H9 (cell line): Measurements from ENCODE around the gene WDR88. TPM values are rescaled to one million over a fixed set of nuclear protein-coding genes. Genes with fewer than 3 reads are reported as not detected.

Experiments
- DNase-seq: peaks from one replicate; pipeline ENCODE4 v3.0.0-alpha.2; 2017
- H2AFZ ChIP-seq: one replicate; pipeline ENCODE4 v1.6.1; 2013; ENCODE audit warnings: mild to moderate bottlenecking, low read length, control low read depth, moderate library complexity
- H2AK5ac ChIP-seq: 2 replicates; pipeline ENCODE4 v1.6.1; 2013; ENCODE audit warnings: low read length, control low read depth, mixed read lengths; ENCODE audit not compliant: insufficient read length
- H2BK120ac ChIP-seq: one replicate; pipeline ENCODE4 v1.6.1; 2013; ENCODE audit warnings: low read depth, mild to moderate bottlenecking, low read length, control low read depth, inconsistent platforms; ENCODE audit not compliant: poor library complexity, severe bottlenecking
- H2BK12ac ChIP-seq: 2 replicates; pipeline ENCODE4 v1.6.1; 2013; ENCODE audit warnings: low read length, control low read depth, mixed read lengths, low read depth; ENCODE audit not compliant: insufficient read length
- H2BK15ac ChIP-seq: 2 replicates; pipeline ENCODE4 v1.6.1; 2013; ENCODE audit warnings: low read depth, low read length, control low read depth
- H2BK20ac ChIP-seq: one replicate; pipeline ENCODE4 v1.6.1; 2013; ENCODE audit warnings: low read depth, mild to moderate bottlenecking, low read length, control low read depth, inconsistent platforms; ENCODE audit not compliant: poor library complexity, severe bottlenecking
- H2BK5ac ChIP-seq: 2 replicates; pipeline ENCODE4 v1.6.1; 2013; ENCODE audit warnings: low read length, control low read depth, mixed read lengths; ENCODE audit not compliant: insufficient read length
- H3K14ac ChIP-seq: 2 replicates; pipeline ENCODE4 v1.6.1; 2013; ENCODE audit warnings: low read length, control low read depth; ENCODE audit not compliant: insufficient read depth
- H3K18ac ChIP-seq: 2 replicates; pipeline ENCODE4 v1.6.1; 2013; ENCODE audit warnings: low read depth, mild to moderate bottlenecking, mixed read lengths, low read length, control low read depth; ENCODE audit not compliant: insufficient read length
- H3K23ac ChIP-seq: 2 replicates; pipeline ENCODE4 v1.6.1; 2013; ENCODE audit warnings: low read length, control low read depth, mixed read lengths, low read depth; ENCODE audit not compliant: insufficient read length
- H3K23me2 ChIP-seq: 2 replicates; pipeline ENCODE4 v1.6.1; 2013; ENCODE audit warnings: low read depth, mild to moderate bottlenecking, mixed read lengths, low read length, control low read depth; ENCODE audit not compliant: insufficient read length, poor library complexity, severe bottlenecking
- H3K27ac ChIP-seq: 2 replicates; pipeline ENCODE4 v1.5.1; 2013; ENCODE audit warnings: low read length, control low read depth, mixed read lengths, low read depth; ENCODE audit not compliant: insufficient read length
- H3K27me3 ChIP-seq: 2 replicates; pipeline ENCODE4 v1.6.1; 2013; ENCODE audit warnings: low read length, control low read depth, inconsistent platforms; ENCODE audit not compliant: insufficient read depth
- H3K4ac ChIP-seq: 2 replicates; pipeline ENCODE4 v1.6.1; 2013; ENCODE audit warnings: low read depth, mild to moderate bottlenecking, control low read depth, inconsistent platforms, low read length, moderate library complexity
- H3K4me1 ChIP-seq: 2 replicates; pipeline ENCODE4 v1.6.1; 2013; ENCODE audit warnings: low read length, control low read depth, inconsistent platforms; ENCODE audit not compliant: insufficient read depth
- H3K4me2 ChIP-seq: 2 replicates; pipeline ENCODE4 v1.6.1; 2013; ENCODE audit warnings: low read length, control low read depth, mixed read lengths; ENCODE audit not compliant: insufficient read length, insufficient read depth
- H3K56ac ChIP-seq: 2 replicates; pipeline ENCODE4 v1.6.1; 2013; ENCODE audit warnings: low read depth, mild to moderate bottlenecking, mixed read lengths, low read length, control low read depth; ENCODE audit not compliant: insufficient read length
- H3K79me1 ChIP-seq: 2 replicates; pipeline ENCODE4 v1.6.1; 2013; ENCODE audit warnings: low read depth, mild to moderate bottlenecking, moderate library complexity, low read length, control low read depth, inconsistent platforms; ENCODE audit not compliant: insufficient read depth, poor library complexity, severe bottlenecking
- H3K79me2 ChIP-seq: 2 replicates; pipeline ENCODE4 v1.6.1; 2013; ENCODE audit warnings: low read length, control low read depth, inconsistent platforms; ENCODE audit not compliant: insufficient read depth
- H3K9ac ChIP-seq: 2 replicates; pipeline ENCODE4 v1.6.1; 2013; ENCODE audit warnings: low read length, control low read depth, mixed read lengths; ENCODE audit not compliant: insufficient read length; ENCODE audit errors: extremely low read depth
- H3K9me3 ChIP-seq: one replicate; pipeline ENCODE4 v1.6.1; 2013; ENCODE audit warnings: low read depth, low read length, inconsistent platforms; ENCODE audit not compliant: control insufficient read depth
- H3T11ph ChIP-seq: one replicate; pipeline ENCODE4 v1.6.1; 2013; ENCODE audit warnings: mild to moderate bottlenecking, low read length, control low read depth, inconsistent platforms
- H4K20me1 ChIP-seq: one replicate; pipeline ENCODE4 v1.6.1; 2013; ENCODE audit not compliant: control insufficient read depth, insufficient read length, insufficient read depth
- H4K5ac ChIP-seq: 2 replicates; pipeline ENCODE4 v1.6.1; 2013; ENCODE audit warnings: low read depth, mild to moderate bottlenecking, mixed read lengths, low read length, control low read depth; ENCODE audit not compliant: insufficient read length
- H4K8ac ChIP-seq: replicated peaks from 2 replicates; pipeline ENCODE4 v1.6.1; 2013; ENCODE audit warnings: low read length, control low read depth, mixed read lengths, low read depth; ENCODE audit not compliant: insufficient read length
- H4K91ac ChIP-seq: 2 replicates; pipeline ENCODE4 v1.6.1; 2013; ENCODE audit warnings: low read depth, mild to moderate bottlenecking, moderate library complexity, mixed read lengths, low read length, control low read depth; ENCODE audit not compliant: insufficient read length
- H3K27ac Mint-ChIP-seq, 3 experiments: 2 replicates in 2 of 3; 3 replicates in 1 of 3; pipeline ENCODE4 v1.8.0; 2020 to 2021; ENCODE audit warnings: mixed read lengths in 3 of 3, mild to moderate bottlenecking in 1 of 3, moderate library complexity in 1 of 3
- H3K27me3 Mint-ChIP-seq: 2 replicates; pipeline ENCODE4 v1.8.0; 2021; ENCODE audit warnings: low read depth, mild to moderate bottlenecking, moderate library complexity, mixed read lengths
- H3K36me3 Mint-ChIP-seq, 3 experiments: 2 replicates in 2 of 3; 3 replicates in 1 of 3; pipeline ENCODE4 v1.8.0; 2020 to 2021; ENCODE audit warnings: low read depth in 3 of 3, mixed read lengths in 3 of 3; ENCODE audit not compliant: insufficient read depth in 1 of 3
- H3K4me1 Mint-ChIP-seq, 2 experiments: 2 replicates each; pipeline ENCODE4 v1.8.0; 2020; ENCODE audit warnings: mixed read lengths in 2 of 2
- H3K4me3 Mint-ChIP-seq, 2 experiments: 2 replicates in 1 of 2; 3 replicates in 1 of 2; pipeline ENCODE4 v1.8.0; 2020 to 2021; ENCODE audit warnings: mild to moderate bottlenecking in 2 of 2, mixed read lengths in 2 of 2, moderate library complexity in 1 of 2
- H3K9me3 Mint-ChIP-seq, 2 experiments: 2 replicates in 1 of 2; 3 replicates in 1 of 2; pipeline ENCODE4 v1.8.0; 2020; ENCODE audit warnings: mild to moderate bottlenecking in 2 of 2, mixed read lengths in 2 of 2, moderate library complexity in 1 of 2
- CTCF ChIP-seq: fragments of 200-600 bp; sonication (generic); conservative IDR thresholded peaks from 3 replicates; pipeline ENCODE4 v1.8.0; 2021; ENCODE audit warnings: antibody characterized with exemption, mild to moderate bottlenecking
- WGBS: extraction: QIAGEN DNeasy Blood & Tissue Kit; methylation state at CpG from one replicate; pipeline ENCODE4 v1.1.7; 2013; ENCODE audit warnings: missing lambda C conversion rate, low lambda C conversion rate, mixed read lengths; ENCODE audit not compliant: insufficient read length; ENCODE audit errors: extremely low coverage; 5-methylcytosine and 5-hydroxymethylcytosine counted together
- total RNA-seq: library from RNA; stranded (reverse); gene quantifications from 2 replicates; pipeline ENCODE4 v1.2.1, GENCODE V29; 2021

Gene WDR88
- total RNA-seq, 1 experiment from 2014 or later = not detected

- peak overlapping the region; percentile 69 to 85 for H3K4me3 Mint-ChIP-seq
- WGBS = no CpG with 5 or more reads among the region's 17 CpGs
Measured at GRCh38 chr19:33195645-33196347, 63.9 kb downstream of the WDR88 start.

More at GRCh38 chr19:33195645-33196347, 63.9 kb downstream of the WDR88 start:
- H2AK5ac ChIP-seq = no peak overlapping the region
- DNase-seq = no peak
- peaks cover 2% of the 10 kb centered on the region for H4K20me1 ChIP-seq
- no peak overlapping the region for H4K8ac ChIP-seq
- H3K79me2 ChIP-seq = no peaks in the 10 kb centered on the region
- H2BK15ac ChIP-seq = no peak overlapping the region
- H3K4me1 ChIP-seq = no peaks in the 10 kb centered on the region
- H3K23me2 ChIP-seq = no peaks in the 10 kb centered on the region
- H3K9ac ChIP-seq = no peak overlapping the region
- Mint-ChIP-seq H3K4me1 (0 out of 4 replicates have a peak, but pooled peaks cover 0 to 3% of the 10 kb centered on the region in 2 experiments), H3K27ac (no peak overlapping the region), H3K9me3 (peaks cover 0 to 1% of the 10 kb centered on the region in 2 experiments; a peak in 1 of 5 replicates), H3K36me3 (peaks cover 6 to 10% (median 8%) of the 10 kb centered on the region in 3 experiments; a peak in 6 of 7 replicates), H3K27me3 (peaks cover 32% of the 10 kb centered on the region)
- no peaks in the 10 kb centered on the region for H3K79me1 ChIP-seq
- no peak overlapping the region for H2BK120ac ChIP-seq
- no peak overlapping the region for H3K18ac ChIP-seq
- no peak overlapping the region for H2BK20ac ChIP-seq
- no peak overlapping the region for H3K23ac ChIP-seq
- no peak overlapping the region for H4K91ac ChIP-seq
- H2BK5ac ChIP-seq = no peak overlapping the region
- H3K4me2 ChIP-seq = peak overlapping the region; percentile 44
- no peaks in the 10 kb centered on the region for H3K9me3 ChIP-seq
- no peaks in the 10 kb centered on the region; the same call in 1 of the 2 replicates for H3K27me3 ChIP-seq
- no peak overlapping the region for H3T11ph ChIP-seq
- no peak overlapping the region for H2AFZ ChIP-seq
- no peak for TF ChIP-seq CTCF
- H2BK12ac ChIP-seq = no peak overlapping the region
- H4K5ac ChIP-seq = no peak overlapping the region
- no peak overlapping the region for H3K56ac ChIP-seq
- H3K4ac ChIP-seq = no peak overlapping the region
- H3K27ac ChIP-seq = no peak overlapping the region
- H3K14ac ChIP-seq = no peak overlapping the region
